GM12878 (cell line): ENCODE data around the gene KCNQ1. TPM values are rescaled to one million over a fixed set of nuclear protein-coding genes. Genes with fewer than 3 reads are reported as not detected.

Experiments used
- ATAC-seq: fragments of 200-7000 bp; cut with Tn5 transposase; 3 replicates; pipeline ENCODE4 v1.9.1; 2020; ENCODE audit warnings: mild to moderate bottlenecking, moderate library complexity
- BruUV-seq: library from RNA; stranded (reverse); fragments of 400-500 nt; replicated peaks from 2 replicates; lab custom pipeline; 2021; lab: Mats Ljungman, UMichigan
- CTCF ChIA-PET: fragments of 300-600 bp; sonication (Branson Sonifier 250); formaldehyde crosslinking; extraction: SDS; loops from one replicate; lab custom pipeline; 2021; ENCODE audit warnings: inconsistent platforms; lab: Yijun Ruan, JAX
- POLR2A ChIA-PET: fragments of 350-600 bp; formaldehyde crosslinking; extraction: SDS; loops from one replicate; lab custom pipeline; 2021; ENCODE audit warnings: inconsistent platforms; lab: Charles Lee
- RAD21 ChIA-PET: fragments of 300-600 bp; sonication (Branson Sonifier 250); formaldehyde crosslinking; loops from one replicate; lab custom pipeline; 2023; ENCODE audit warnings: antibody characterized with exemption; ENCODE audit not compliant: unreplicated experiment; lab: Charles Lee
- SMC1A ChIA-PET: fragments of 300-600 bp; sonication (Branson Sonifier 250); formaldehyde crosslinking; loops from one replicate; lab custom pipeline; 2023; ENCODE audit not compliant: unreplicated experiment, uncharacterized antibody; lab: Charles Lee
- DNase-seq: peaks from one replicate; pipeline ENCODE4 v3.0.0-alpha.2; 2011; ENCODE audit warnings: low read depth, low spot score
- FAIRE-seq: peaks from 3 replicates; lab custom pipeline; 2011; peaks lifted over from hg19 to GRCh38; lab: Jason Lieb, UNC
- H2AFZ ChIP-seq: 2 replicates; pipeline ENCODE4 v1.6.0; 2011; ENCODE audit warnings: low read depth, low read length, control low read depth; ENCODE audit not compliant: control insufficient read depth
- H3K27ac ChIP-seq: 2 replicates; pipeline ENCODE4 v1.5.1; 2011; ENCODE audit warnings: control low read depth; ENCODE audit not compliant: control insufficient read depth, insufficient read depth
- H3K27me3 ChIP-seq, 2 experiments: replicated peaks in 1 of 2; 2 replicates each; pipeline versions ENCODE4 v1.6.0 to v1.6.1; 2011; ENCODE audit warnings: low read length in 1 of 2; ENCODE audit not compliant: control insufficient read depth in 2 of 2, insufficient read depth in 2 of 2
- H3K36me3 ChIP-seq, 2 experiments: 2 replicates each; pipeline ENCODE4 v1.5.1; 2011; ENCODE audit warnings: low read length in 1 of 2; ENCODE audit not compliant: control insufficient read depth in 2 of 2, insufficient read depth in 2 of 2
- H3K4me1 ChIP-seq: 2 replicates; pipeline ENCODE4 v1.6.1; 2011; ENCODE audit warnings: mild to moderate bottlenecking, low read length, moderate library complexity, mixed read lengths; ENCODE audit not compliant: control insufficient read depth, insufficient read depth
- H3K4me2 ChIP-seq: 2 replicates; pipeline ENCODE4 v1.6.0; 2011; ENCODE audit warnings: control low read depth; ENCODE audit not compliant: control insufficient read depth, insufficient read depth
- H3K4me3 ChIP-seq: fragments of 200-600 bp; sonication (generic); 2 replicates; pipeline ENCODE4 v1.5.1; 2016
- H3K79me2 ChIP-seq: 2 replicates; pipeline ENCODE4 v1.6.0; 2011; ENCODE audit warnings: low read length; ENCODE audit not compliant: control insufficient read depth, insufficient read depth
- H3K9ac ChIP-seq: 2 replicates; pipeline ENCODE4 v1.8.0; 2011; ENCODE audit warnings: low read length, control low read depth, mixed read lengths; ENCODE audit not compliant: control insufficient read depth, insufficient read depth
- H3K9me3 ChIP-seq: replicated peaks from 3 replicates; pipeline ENCODE4 v1.5.1; 2011; ENCODE audit warnings: mild to moderate bottlenecking, low read length; ENCODE audit not compliant: control insufficient read depth, insufficient read depth
- H4K20me1 ChIP-seq: 2 replicates; pipeline ENCODE4 v1.6.0; 2011; ENCODE audit not compliant: control insufficient read depth, insufficient read depth
- BHLHE40 ChIP-seq, 2 experiments: fragments of 450-650 bp in 1 of 2; IDR thresholded peaks; 2 replicates each; pipeline ENCODE4 v1.6.1; 2011 to 2017; ENCODE audit warnings: low read depth in 2 of 2, borderline replicate concordance in 1 of 2, improper control_type of control experiment in 1 of 2, low read length in 1 of 2, mild to moderate bottlenecking in 1 of 2
- CREM ChIP-seq: IDR thresholded peaks from 2 replicates; pipeline ENCODE4 v1.6.1; 2014; ENCODE audit warnings: antibody characterized with exemption, low read depth
- IRF4 ChIP-seq: IDR thresholded peaks from 2 replicates; pipeline ENCODE4 v1.6.1; 2011; ENCODE audit warnings: low read depth, low read length
- KDM1A ChIP-seq: fragments of 200-600 bp; sonication (generic); IDR thresholded peaks from 2 replicates; pipeline ENCODE4 v1.6.1; 2016; ENCODE audit warnings: borderline replicate concordance
- MEF2B ChIP-seq: fragments of 450-650 bp; IDR thresholded peaks from 2 replicates; pipeline ENCODE4 v1.6.1; 2018; ENCODE audit warnings: mild to moderate bottlenecking, moderate library complexity; ENCODE audit not compliant: partially characterized antibody, poor library complexity, severe bottlenecking
- NFIC ChIP-seq: IDR thresholded peaks from 2 replicates; pipeline ENCODE4 v1.6.1; 2012; ENCODE audit warnings: low read depth, mild to moderate bottlenecking, inconsistent platforms, low read length, moderate library complexity
- RB1 ChIP-seq: fragments of 450-650 bp; formaldehyde crosslinking; IDR thresholded peaks from 2 replicates; pipeline ENCODE4 v1.6.1; 2017; ENCODE audit warnings: mild to moderate bottlenecking, borderline replicate concordance
- SREBF2 ChIP-seq: IDR thresholded peaks from 2 replicates; pipeline ENCODE4 v1.6.1; 2012; ENCODE audit warnings: mild to moderate bottlenecking, low read length
- SRF ChIP-seq, 2 experiments: IDR thresholded peaks; 2 replicates each; pipeline ENCODE4 v1.6.1; 2011; ENCODE audit warnings: low read depth in 2 of 2, low read length in 2 of 2, mild to moderate bottlenecking in 1 of 2, moderate library complexity in 1 of 2
- TCF3 ChIP-seq: IDR thresholded peaks from 2 replicates; pipeline ENCODE4 v1.6.1; 2012; ENCODE audit warnings: low read depth, mild to moderate bottlenecking, low read length, borderline replicate concordance; ENCODE audit not compliant: insufficient read depth
- ZNF217 ChIP-seq: fragments of 450-650 bp; IDR thresholded peaks from 2 replicates; pipeline ENCODE4 v1.6.1; 2017; ENCODE audit warnings: antibody characterized with exemption, mild to moderate bottlenecking
- ZNF384 ChIP-seq: IDR thresholded peaks from 2 replicates; pipeline ENCODE4 v1.6.1; 2012; ENCODE audit warnings: low read depth, mild to moderate bottlenecking, low read length, improper control_type of control experiment, borderline replicate concordance
- ZNF622 ChIP-seq: fragments of 450-650 bp; IDR thresholded peaks from 2 replicates; pipeline ENCODE4 v1.6.1; 2017; ENCODE audit warnings: mild to moderate bottlenecking, inconsistent platforms
- WGBS: methylation state at CpG from one replicate; pipeline ENCODE4 v1.1.6; 2016; ENCODE audit warnings: low lambda C conversion rate; ENCODE audit not compliant: insufficient replicate concordance, insufficient coverage; ENCODE audit errors: missing lambda C conversion rate; 5-methylcytosine and 5-hydroxymethylcytosine counted together
- in situ Hi-C: fragments of 300-500 bp; cut with MboI; formaldehyde crosslinking; loops from 9 replicates; pipeline ENCODE4 v1.14.3; 2018; ENCODE audit warnings: mixed read lengths
- intact Hi-C: fragments of 100-400 bp; cut with micrococcal nuclease; formaldehyde crosslinking; loops from one replicate; pipeline ENCODE4 v1.14.2; 2022; ENCODE audit not compliant: unreplicated experiment
- polyA plus RNA-seq, 11 experiments: library from polyadenylated mRNA; depleted of rRNA in 4 of 11; unstranded in 6 of 11; stranded (reverse) in 5 of 11; fragments of >200 nt; fragmentation: Nextera tagmentation in 4 of 11; fragmentation: Illumina TruSeq in 1 of 11; extraction: Ambion mirVana in 4 of 11; extraction: Trizol in 1 of 11; gene quantifications; 1 replicate in 1 of 11; 2 replicates in 10 of 11; pipeline versions ENCODE4 v1.2.1 to v1.2.3, GENCODE V29; 2011 to 2016; ENCODE audit warnings: inconsistent platforms in 2 of 11, missing spikeins in 2 of 11, low read depth in 1 of 11
- total RNA-seq, 4 experiments: library from RNA; depleted of rRNA in 3 of 4; stranded (reverse); fragments of >200 nt in 3 of 4; fragmentation: Illumina TruSeq in 1 of 4; extraction: Trizol in 1 of 4; gene quantifications; 2 replicates each; pipeline versions ENCODE4 v1.2.1 to v1.2.3, GENCODE V29; 2013 to 2021
- TF ChIP-seq, protein P1 (sequence below): IDR thresholded peaks from 2 replicates; pipeline ENCODE4 v1.6.1; 2011; ENCODE audit warnings: borderline replicate concordance, low read depth, mild to moderate bottlenecking, moderate library complexity, low read length; ENCODE audit not compliant: insufficient read depth, poor library complexity, severe bottlenecking

Gene KCNQ1
- total and polyA plus RNA-seq, 10 of the 15 experiments (the other 5 are each of a cell fraction or from before 2014, with no cell fraction given) = 0.03 to 0.15 (median 0.12) TPM; not detected in 7

DNA sequence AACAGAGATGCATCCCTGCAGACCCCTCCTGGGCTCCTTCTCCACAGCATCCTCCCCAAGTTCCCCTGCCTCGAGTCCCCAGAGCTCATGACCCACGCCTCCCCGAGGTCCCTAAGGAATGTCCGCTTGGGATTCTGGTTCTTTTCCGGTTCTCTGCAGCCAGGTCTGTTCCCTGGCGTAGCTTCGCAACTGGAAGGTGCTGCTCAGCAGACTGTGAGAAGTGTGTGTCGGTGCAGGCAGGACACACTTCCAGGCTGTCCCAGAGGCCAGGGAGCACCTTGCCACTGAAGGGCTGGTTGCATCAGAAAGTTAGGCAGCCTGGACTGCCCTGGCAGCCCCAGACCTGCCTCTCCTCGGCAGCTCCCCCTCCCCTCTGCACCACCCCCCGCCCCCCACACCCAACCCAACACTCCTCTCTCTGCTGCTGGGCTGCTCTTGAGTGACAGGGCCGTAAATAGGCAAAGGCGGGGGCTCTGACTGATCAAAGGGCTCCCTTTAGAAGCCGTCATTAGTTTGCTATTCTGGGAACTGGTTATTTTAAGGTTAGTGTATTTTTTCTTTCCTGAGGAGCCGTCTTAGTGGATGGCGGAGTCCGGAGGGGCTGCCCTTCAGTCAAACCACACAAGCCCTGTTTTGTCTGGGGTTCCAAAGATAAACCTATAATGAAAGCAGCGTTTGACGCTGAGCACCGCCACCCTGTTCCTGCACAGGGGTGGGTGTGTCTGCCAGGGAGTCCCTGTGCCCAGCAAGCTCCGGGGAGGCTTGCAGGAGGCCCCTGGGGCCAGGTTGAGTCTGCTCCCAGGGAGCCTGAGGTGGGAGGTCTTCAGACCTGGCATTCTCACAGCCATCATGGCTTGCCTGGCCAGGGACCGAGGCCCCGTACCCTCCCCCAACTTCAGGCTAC, 343.6 kb downstream of the KCNQ1 start:
- no peaks in the 10 kb centered on the region; a peak in 1 of 4 replicates for H3K27me3 ChIP-seq
- no peak overlapping the region for H3K27ac ChIP-seq
- RAD21 ChIA-PET = no interaction called here
- no peak overlapping the region for H3K4me3 ChIP-seq
- no peaks in the 10 kb centered on the region for H3K36me3 ChIP-seq
- no TSS peak for BruUV-seq
- no peak overlapping the region for H3K9ac ChIP-seq
- no peaks in the 10 kb centered on the region for H3K4me1 ChIP-seq
- TF ChIP-seq, protein P1, sequence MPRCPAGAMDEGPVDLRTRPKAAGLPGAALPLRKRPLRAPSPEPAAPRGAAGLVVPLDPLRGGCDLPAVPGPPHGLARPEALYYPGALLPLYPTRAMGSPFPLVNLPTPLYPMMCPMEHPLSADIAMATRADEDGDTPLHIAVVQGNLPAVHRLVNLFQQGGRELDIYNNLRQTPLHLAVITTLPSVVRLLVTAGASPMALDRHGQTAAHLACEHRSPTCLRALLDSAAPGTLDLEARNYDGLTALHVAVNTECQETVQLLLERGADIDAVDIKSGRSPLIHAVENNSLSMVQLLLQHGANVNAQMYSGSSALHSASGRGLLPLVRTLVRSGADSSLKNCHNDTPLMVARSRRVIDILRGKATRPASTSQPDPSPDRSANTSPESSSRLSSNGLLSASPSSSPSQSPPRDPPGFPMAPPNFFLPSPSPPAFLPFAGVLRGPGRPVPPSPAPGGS = no peak
- no peak for TF ChIP-seq ZNF622
- no peak for TF ChIP-seq KDM1A
- no peak for TF ChIP-seq TCF3
- TF ChIP-seq MEF2B = no peak
- TF ChIP-seq SREBF2 = no peak
- no peak for TF ChIP-seq SRF (IDR thresholded peaks at IDR 0.05; ENCODE audit: low read depth in 2 of 2, low read length in 2 of 2)
- no peak for TF ChIP-seq IRF4
- no peak for TF ChIP-seq NFIC
- TF ChIP-seq CREM = no peak
- TF ChIP-seq ZNF384 = no peak
- TF ChIP-seq BHLHE40 (IDR thresholded peaks at IDR 0.05; ENCODE audit: borderline replicate concordance in 1 of 2, low read depth in 2 of 2, low read length in 1 of 2) = no peak
- TF ChIP-seq ZNF217 = no peak
- no peak for TF ChIP-seq RB1
- TF ChIP-seq, all 136 proteins: peak for 0
- ATAC-seq (no peak), FAIRE-seq (no peak), DNase-seq (no peak)
- H2AFZ ChIP-seq = no peak overlapping the region
- H3K9me3 ChIP-seq = no peaks in the 10 kb centered on the region
- ChIA-PET CTCF (no interaction called here), POLR2A (no interaction called here), SMC1A (no interaction called here)
- H3K79me2 ChIP-seq = no peaks in the 10 kb centered on the region
- intact Hi-C loops = no loop called here
- 35% methylated on average over 22 of the region's 22 CpGs for WGBS
- H4K20me1 ChIP-seq = no peaks in the 10 kb centered on the region
- no peak overlapping the region for H3K4me2 ChIP-seq
- in situ Hi-C loops = no loop called here
